Measurements from ENCODE around the gene ARHGEF7. TPM values are rescaled to one million over a fixed set of nuclear protein-coding genes. Genes with fewer than 3 reads are reported as not detected.

Gene ARHGEF7
- total RNA-seq, 2 donors from 2014 or later, result 49.5 to 53.5 TPM

GRCh38 chr13:111076155-111077013 is 38.7 kb upstream of the ARHGEF7 start:
- Histone ChIP-seq H3K4me1 (ENCODE audit: control insufficient read depth, insufficient read depth, low read length) (peaks cover 4% of the 10 kb centered on the region), H3K27ac (ENCODE audit: low read depth, low read length) (no peak overlapping the region), H3K27me3 (ENCODE audit: control insufficient read depth, insufficient read depth, low read length, poor library complexity, severe bottlenecking) (no peaks in the 10 kb centered on the region), H3K9ac (ENCODE audit: extremely low read depth, low read length, poor library complexity, severe bottlenecking) (no peak overlapping the region), H3K4me3 (ENCODE audit: low read length) (no peak overlapping the region), H3K36me3 (ENCODE audit: control insufficient read depth, insufficient read depth, low read length) (no peaks in the 10 kb centered on the region), H3K9me3 (ENCODE audit: control insufficient read depth, low read length) (peaks cover 41% of the 10 kb centered on the region)
- H3K27ac Mint-ChIP-seq, result no peak overlapping the region
- H3K9me3 Mint-ChIP-seq, result peaks cover 35% of the 10 kb centered on the region
- peak; percentile 60 for TF ChIP-seq CTCF (conservative IDR thresholded peaks at IDR 0.05)
- 91 to 92% methylated on average over 7 to 11 of the region's 11 CpGs for WGBS, 2 experiments (ENCODE audit: insufficient coverage in 1 of 2, insufficient read length in 1 of 2)
- H3K36me3 Mint-ChIP-seq (ENCODE audit: low read depth), result no peaks in the 10 kb centered on the region
- H3K27me3 Mint-ChIP-seq (ENCODE audit: insufficient read depth), result peaks cover 2% of the 10 kb centered on the region
- peaks cover 7% of the 10 kb centered on the region for H3K4me1 Mint-ChIP-seq
- no peak overlapping the region for H3K4me3 Mint-ChIP-seq
- DNase-seq, result no peak

- Histone ChIP-seq H3K36me3 (ENCODE audit: control insufficient read depth, insufficient read depth, low read length) (no peaks in the 10 kb centered on the region), H3K9ac (ENCODE audit: extremely low read depth, low read length, poor library complexity, severe bottlenecking) (no peak overlapping the region), H3K27ac (ENCODE audit: low read depth, low read length) (no peak overlapping the region), H3K4me3 (ENCODE audit: low read length) (no peak overlapping the region), H3K9me3 (ENCODE audit: control insufficient read depth, low read length) (peaks cover 13% of the 10 kb centered on the region), H3K4me1 (ENCODE audit: control insufficient read depth, insufficient read depth, low read length) (peaks cover 4% of the 10 kb centered on the region), H3K27me3 (ENCODE audit: control insufficient read depth, insufficient read depth, low read length, poor library complexity, severe bottlenecking) (no peaks in the 10 kb centered on the region)
- Mint-ChIP-seq H3K36me3 (ENCODE audit: low read depth) (no peaks in the 10 kb centered on the region), H3K4me3 (no peak overlapping the region), H3K9me3 (peaks cover 22% of the 10 kb centered on the region), H3K27ac (no peak overlapping the region), H3K27me3 (ENCODE audit: insufficient read depth) (peaks cover 2% of the 10 kb centered on the region), H3K4me1 (peaks cover 7% of the 10 kb centered on the region)
- DNase-seq, result no peak
- no peak for TF ChIP-seq CTCF (conservative IDR thresholded peaks at IDR 0.05)
- WGBS, 2 experiments (ENCODE audit: insufficient coverage in 1 of 2, insufficient read length in 1 of 2), result 93 to 98% methylated on average over 5 to 12 of the region's 12 CpGs
Measured at GRCh38 chr13:111079375-111079774, 35.7 kb upstream of the ARHGEF7 start.

DNA sequence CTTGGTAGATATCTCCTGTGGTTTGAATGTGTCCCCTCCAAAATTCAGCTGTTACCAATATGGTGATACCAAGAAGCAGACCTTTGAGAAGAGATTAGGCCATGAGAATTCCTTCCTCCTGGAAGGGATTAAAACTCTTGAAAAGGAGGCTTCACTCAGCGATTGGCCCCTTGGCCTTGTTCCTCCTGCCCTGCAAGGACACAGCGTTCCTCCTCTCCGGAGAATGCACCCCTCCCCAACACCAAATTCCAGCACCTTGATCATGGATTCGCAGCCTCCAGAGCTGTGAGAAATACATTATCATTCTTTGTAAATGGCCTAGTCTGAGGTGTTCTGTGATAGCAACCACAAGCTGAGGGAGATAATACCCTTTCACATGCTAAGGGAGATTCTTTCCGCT is 34.5 kb upstream of the ARHGEF7 start:
- WGBS, 2 experiments (ENCODE audit: insufficient coverage in 1 of 2, insufficient read length in 1 of 2), result 24 to 33% methylated on average over 3 to 5 of the region's 5 CpGs
- H3K27me3 ChIP-seq (ENCODE audit: control insufficient read depth, insufficient read depth, low read length, poor library complexity, severe bottlenecking), result no peaks in the 10 kb centered on the region
- Mint-ChIP-seq H3K4me3 (no peak overlapping the region), H3K27ac (no peak overlapping the region), H3K27me3 (ENCODE audit: insufficient read depth) (peaks cover 2% of the 10 kb centered on the region), H3K36me3 (ENCODE audit: low read depth) (no peaks in the 10 kb centered on the region), H3K9me3 (peaks cover 13% of the 10 kb centered on the region), H3K4me1 (peaks cover 7% of the 10 kb centered on the region)
- peaks cover 4% of the 10 kb centered on the region for H3K4me1 ChIP-seq (ENCODE audit: control insufficient read depth, insufficient read depth, low read length)
- no peak for TF ChIP-seq CTCF (conservative IDR thresholded peaks at IDR 0.05)
- no peak overlapping the region for H3K9ac ChIP-seq (ENCODE audit: extremely low read depth, low read length, poor library complexity, severe bottlenecking)
- no peak overlapping the region for H3K27ac ChIP-seq (ENCODE audit: low read depth, low read length)
- peaks cover 1% of the 10 kb centered on the region for H3K9me3 ChIP-seq (ENCODE audit: control insufficient read depth, low read length)
- peak; percentile 86 for DNase-seq
- no peaks in the 10 kb centered on the region for H3K36me3 ChIP-seq (ENCODE audit: control insufficient read depth, insufficient read depth, low read length)
- no peak overlapping the region for H3K4me3 ChIP-seq (ENCODE audit: low read length)
